ENCODE data around the gene ITPKB.
"Not testable (repeated sequence)": the region's sequence is repeated elsewhere in the genome, so short reads cannot be mapped to it uniquely, and the experiment has no call there.

ITPKB gene

DNA sequence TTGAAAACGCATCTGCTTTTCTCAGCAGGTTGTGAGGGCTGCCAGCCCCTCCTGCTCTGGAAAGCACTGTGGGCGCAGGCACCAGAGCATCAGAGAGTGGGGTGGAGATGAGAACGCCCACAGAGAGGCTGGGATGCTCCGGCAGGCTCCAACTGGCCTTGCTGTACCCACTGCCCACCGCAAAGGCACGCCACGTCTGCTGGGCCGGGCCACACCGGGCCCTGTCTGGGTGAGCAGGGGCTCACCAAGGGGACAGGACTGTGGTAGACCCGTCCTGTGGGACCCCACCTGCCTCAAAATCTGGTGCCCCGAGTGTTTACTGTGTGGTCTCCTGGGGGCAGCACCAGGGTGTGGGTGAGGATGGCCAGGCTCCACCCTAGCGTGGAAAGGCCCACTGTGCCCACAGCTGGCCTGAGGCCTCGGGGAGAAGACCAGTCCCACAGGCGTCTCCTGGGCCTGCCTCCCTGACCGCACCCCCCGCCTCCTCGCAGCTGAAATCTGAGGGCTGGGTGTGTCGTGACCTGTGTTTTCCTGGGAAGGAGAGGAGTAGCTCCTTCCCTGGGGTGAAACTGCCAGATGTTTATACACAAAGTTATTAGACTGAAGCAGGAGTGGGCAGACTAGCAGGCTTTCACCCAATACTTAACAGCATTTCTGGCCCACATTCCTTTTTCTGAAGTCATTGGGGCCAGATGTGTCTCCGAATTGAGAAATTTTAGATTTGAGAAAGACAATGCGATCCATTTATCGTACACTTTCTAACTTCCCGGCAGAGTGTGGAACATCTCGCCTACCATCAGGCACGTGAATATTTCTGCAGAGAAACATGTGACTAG is 136.7 kb downstream of the ITPKB start:
- peak; percentile 76 for DNase-seq (ENCODE audit: low read depth)

DNA sequence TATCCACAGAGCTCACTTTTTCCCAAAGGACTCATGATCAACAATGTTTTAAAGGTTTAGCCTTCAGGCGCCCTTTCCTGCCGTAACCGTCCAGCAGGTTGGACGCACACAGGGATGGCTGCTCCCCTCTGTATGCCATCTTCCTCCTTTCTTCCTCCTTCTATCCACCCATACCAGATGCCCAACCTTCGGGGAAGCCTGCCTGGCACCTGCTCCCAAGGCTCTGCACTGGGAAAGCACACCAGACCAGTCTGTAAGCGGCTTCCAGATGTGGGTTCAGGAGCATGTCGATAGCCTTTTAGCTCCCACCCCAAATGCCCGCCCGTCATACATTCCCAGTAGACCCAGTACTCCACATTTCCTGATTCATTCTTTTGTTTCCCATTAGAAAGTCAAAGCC is 137.6 kb downstream of the ITPKB start:
- DNase-seq (ENCODE audit: low read depth): no peak

DNA sequence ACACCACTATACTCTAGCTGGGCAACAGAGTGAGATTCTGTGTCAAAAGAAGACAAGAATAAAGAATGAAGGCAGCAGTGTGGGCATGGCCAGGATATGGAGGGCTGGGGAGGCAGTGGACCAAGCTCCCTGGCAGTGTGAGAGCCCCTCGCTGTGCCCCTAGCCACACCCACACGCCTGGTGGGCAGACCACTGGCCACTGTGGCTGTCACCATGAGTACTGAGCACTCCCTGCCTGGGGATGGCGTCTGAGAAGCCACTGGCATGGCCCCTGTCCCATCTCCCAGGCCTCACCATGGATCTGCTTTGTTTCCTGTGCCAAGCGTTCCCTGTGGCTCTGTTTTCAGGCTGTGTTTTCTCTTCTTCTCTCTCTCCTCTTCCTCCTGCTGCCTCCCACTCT is 138.8 kb downstream of the ITPKB start:
- no peak for DNase-seq (ENCODE audit: low read depth)

DNA sequence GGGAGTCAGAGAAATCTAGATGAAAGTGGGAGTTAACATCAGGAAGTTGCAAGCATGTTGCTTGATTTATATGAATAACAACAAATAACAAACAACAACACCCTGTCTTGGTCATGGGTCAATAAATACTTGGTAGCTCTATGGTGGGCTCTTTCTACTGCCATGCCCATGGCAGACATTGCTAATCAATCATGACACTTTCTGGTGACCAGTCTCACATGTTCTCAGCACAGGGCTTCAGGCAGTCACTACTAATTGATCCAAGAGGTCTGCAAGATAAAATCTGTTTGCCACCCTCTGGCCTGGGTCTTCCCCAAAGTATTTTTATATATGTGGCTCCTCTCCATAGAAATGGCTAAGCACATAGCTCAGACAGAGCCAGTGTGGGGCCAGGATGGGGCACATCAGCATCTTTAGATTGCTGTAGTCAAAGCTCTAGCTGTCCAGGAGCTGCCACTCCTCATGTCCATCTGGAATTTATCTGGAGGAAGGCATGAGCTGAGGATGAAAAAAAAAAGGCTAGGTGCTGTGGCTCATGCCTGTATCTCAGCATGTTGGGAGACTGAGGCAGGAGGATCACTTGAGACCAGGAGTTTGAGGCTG is 139.3 kb downstream of the ITPKB start:
- no peak for DNase-seq (ENCODE audit: low read depth)

- DNase-seq (ENCODE audit: low read depth): not testable (repeated sequence)
Observed at GRCh38 chr1:226598955-226599354, 140.1 kb downstream of the ITPKB start.

DNA sequence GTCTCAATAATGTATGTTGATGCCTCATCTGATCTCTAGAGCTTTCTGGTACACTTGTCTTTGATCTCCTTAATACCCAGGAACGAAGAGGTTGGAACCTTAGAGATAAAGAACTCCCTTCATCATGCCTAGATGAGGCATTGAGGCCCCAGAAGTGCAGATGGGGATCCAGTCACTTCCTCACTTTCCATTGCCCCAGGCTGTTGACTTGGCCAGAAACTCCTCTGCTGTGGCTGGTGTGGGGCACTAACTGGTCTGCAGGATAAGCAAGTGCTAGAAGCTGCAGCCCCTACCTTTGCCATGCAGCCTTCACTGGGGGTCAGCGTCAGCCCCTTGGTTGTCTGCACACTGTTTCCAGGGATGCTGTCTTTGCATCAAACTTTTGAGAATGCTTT is 140.6 kb downstream of the ITPKB start:
- DNase-seq (ENCODE audit: low read depth): no peak

DNA sequence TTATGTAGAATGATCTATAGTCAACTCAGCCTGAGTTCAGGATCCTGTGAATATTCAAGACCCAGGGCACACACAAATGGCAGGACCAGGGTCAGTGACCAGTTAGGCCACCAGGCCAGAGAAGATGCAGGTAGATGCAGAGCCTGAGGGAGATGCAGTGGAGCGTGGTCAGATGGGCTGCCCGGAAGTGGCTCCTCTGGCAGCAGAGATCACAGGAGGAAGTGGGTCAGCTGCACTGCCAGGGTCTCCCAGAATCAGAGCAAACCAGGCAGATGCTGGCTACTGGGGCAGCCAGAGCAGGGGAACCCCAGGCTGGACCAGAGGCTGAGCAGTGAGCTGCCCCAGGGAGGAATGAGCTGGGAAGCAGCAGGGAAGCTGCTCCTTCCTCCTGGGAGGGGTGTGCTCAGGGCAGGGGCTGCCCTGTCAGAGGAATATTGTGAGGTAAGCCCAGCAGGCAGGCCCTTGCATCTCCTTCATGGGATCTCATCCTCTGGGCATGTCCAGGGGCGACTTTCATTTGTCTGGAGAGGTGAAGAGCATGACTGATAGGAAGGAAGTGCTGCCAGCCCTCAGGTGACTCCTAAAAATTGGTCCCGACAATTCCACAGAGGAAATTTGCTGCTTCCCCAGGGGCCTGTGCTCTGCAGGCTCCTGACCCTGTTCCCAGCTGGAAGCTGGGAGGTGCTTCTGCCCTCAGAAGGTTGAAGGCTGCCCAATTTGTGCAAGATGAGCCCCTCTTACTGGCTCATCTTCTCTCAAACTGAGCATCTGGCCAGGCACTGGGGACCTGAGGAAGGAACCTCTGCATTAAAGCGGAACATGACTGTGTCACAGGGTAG is 141.2 kb downstream of the ITPKB start:
- DNase-seq (ENCODE audit: low read depth): no peak

GRCh38 chr1:226596531-226597165 is 142.4 kb downstream of the ITPKB start:
- DNase-seq (ENCODE audit: low read depth): no peak

DNA sequence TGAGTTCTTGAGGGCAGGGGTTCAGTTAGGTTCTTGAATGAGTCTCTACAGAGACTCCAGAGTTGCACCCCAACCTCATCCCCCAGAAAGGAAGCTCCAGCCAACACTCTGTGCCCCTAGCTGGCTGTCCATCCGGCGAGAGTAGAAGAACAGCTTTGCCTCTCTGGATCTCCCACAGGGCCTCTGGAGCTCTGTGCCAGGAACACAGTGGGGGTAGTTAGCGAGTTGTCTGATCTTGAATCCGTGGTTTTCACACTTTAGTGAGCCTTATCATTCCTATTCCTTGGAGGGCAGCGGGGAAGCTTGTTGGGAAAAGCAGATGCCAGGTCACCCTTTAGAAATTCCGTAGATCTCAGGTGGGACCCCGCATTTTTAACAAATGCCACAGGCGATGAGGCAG is 145.5 kb downstream of the ITPKB start:
- DNase-seq (ENCODE audit: low read depth): no peak

GRCh38 chr1:226590614-226591013 is 148.5 kb downstream of the ITPKB start:
- no peak for DNase-seq (ENCODE audit: low read depth)

- DNase-seq (ENCODE audit: low read depth): no peak
Observed at GRCh38 chr1:226589008-226589733, 149.9 kb downstream of the ITPKB start.

GRCh38 chr1:226588484-226588883 is 150.6 kb downstream of the ITPKB start:
- DNase-seq (ENCODE audit: low read depth): no peak

GRCh38 chr1:226586650-226587422 is 152.2 kb downstream of the ITPKB start:
- DNase-seq (ENCODE audit: low read depth): no peak

GRCh38 chr1:226586116-226586515 is 153.0 kb downstream of the ITPKB start:
- no peak for DNase-seq (ENCODE audit: low read depth)

DNA sequence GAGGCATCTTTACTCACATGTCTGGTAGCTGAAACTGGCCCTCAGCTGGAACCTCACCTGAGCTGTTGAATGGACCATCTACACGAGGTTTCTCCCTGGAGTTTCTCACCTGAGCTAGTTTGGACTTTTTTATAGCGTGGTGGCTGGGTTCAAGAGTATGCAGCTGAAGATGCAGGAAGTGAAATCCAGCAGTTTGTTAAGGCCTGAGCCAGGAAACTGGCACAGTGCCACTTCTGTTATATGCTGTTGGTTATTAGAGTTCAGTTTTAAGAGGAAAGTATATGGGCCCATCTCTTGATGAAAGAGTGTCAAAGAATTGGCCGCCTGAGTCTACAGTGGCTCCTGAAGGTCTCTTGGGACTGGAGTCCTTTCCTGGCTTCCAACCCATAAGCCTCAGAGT is 154.9 kb downstream of the ITPKB start:
- no peak for DNase-seq (ENCODE audit: low read depth)

GRCh38 chr1:226582966-226583365 is 156.1 kb downstream of the ITPKB start:
- no peak for DNase-seq (ENCODE audit: low read depth)
